Measurements from ENCODE around the gene IFI6.
"Not testable (repeated sequence)": the region's sequence is repeated elsewhere in the genome, so short reads cannot be mapped to it uniquely, and the experiment has no call there.

GRCh38 chr1:27619782-27620438, 52.1 kb downstream of the IFI6 start:
- TF ChIP-seq CTCF (IDR thresholded peaks at IDR 0.05 in 8 of 11, conservative IDR thresholded peaks at IDR 0.05 in 3 of 11); POLR2AphosphoS5 (IDR thresholded peaks at IDR 0.05); POLR2A (IDR thresholded peaks at IDR 0.05): not testable (repeated sequence)

Measured in spleen (tissue), 7 donors.